OCI-M1 (cell line): ENCODE results near the gene SLC15A1.
"Not testable (repeated sequence)": the region's sequence is repeated elsewhere in the genome, so short reads cannot be mapped to it uniquely, and the experiment has no call there.

Experiments
- DNase-seq: peaks from one replicate; lab custom pipeline; 2025; lab: John Stamatoyannopoulos, UW

SLC15A1 gene

GRCh38 chr13:98656223-98656622, 96.2 kb downstream of the SLC15A1 start:
- no peak for DNase-seq

- DNase-seq = peak; percentile 83
Observed at GRCh38 chr13:98653463-98653985, 98.9 kb downstream of the SLC15A1 start.

GRCh38 chr13:98652721-98653462, 99.6 kb downstream of the SLC15A1 start:
- DNase-seq = no peak

- no peak for DNase-seq
Observed at GRCh38 chr13:98652276-98652675, 100.2 kb downstream of the SLC15A1 start.

- DNase-seq = no peak
Observed at GRCh38 chr13:98651744-98652143, 100.7 kb downstream of the SLC15A1 start.

- DNase-seq = no peak
Observed at GRCh38 chr13:98650396-98651107, 101.9 kb downstream of the SLC15A1 start.

- DNase-seq = no peak
Observed at GRCh38 chr13:98649861-98650260, 102.6 kb downstream of the SLC15A1 start.

- DNase-seq = no peak
Observed at GRCh38 chr13:98648686-98649085, 103.8 kb downstream of the SLC15A1 start.

- DNase-seq = no peak
Observed at GRCh38 chr13:98648141-98648540, 104.3 kb downstream of the SLC15A1 start.

GRCh38 chr13:98647121-98647520, 105.4 kb downstream of the SLC15A1 start:
- DNase-seq = no peak

GRCh38 chr13:98643479-98643878, 109.0 kb downstream of the SLC15A1 start:
- no peak for DNase-seq

- no peak for DNase-seq
Observed at GRCh38 chr13:98641075-98641474, 111.4 kb downstream of the SLC15A1 start.

GRCh38 chr13:98639785-98640184, 112.7 kb downstream of the SLC15A1 start:
- not testable (repeated sequence) for DNase-seq

- not testable (repeated sequence) for DNase-seq
Observed at GRCh38 chr13:98638352-98638751, 114.1 kb downstream of the SLC15A1 start.
